Activated CD4-positive, alpha-beta T cell treated with anti-CD3 and anti-CD28 coated beads, Interleukin-2, Interleukin-4, amounts not matched to agents 100 ng/mL and 50 ng/mL, durations not matched to agents 16 hours and 8 hours (primary cell): ENCODE results near the gene COPA.
"Not testable (repeated sequence)": the region's sequence is repeated elsewhere in the genome, so short reads cannot be mapped to it uniquely, and the experiment has no call there.

Experiments used
- DNase-seq: peaks from one replicate; pipeline ENCODE4 v3.0.0-alpha.2; 2020; ENCODE audit warnings: low spot score

COPA gene

DNA sequence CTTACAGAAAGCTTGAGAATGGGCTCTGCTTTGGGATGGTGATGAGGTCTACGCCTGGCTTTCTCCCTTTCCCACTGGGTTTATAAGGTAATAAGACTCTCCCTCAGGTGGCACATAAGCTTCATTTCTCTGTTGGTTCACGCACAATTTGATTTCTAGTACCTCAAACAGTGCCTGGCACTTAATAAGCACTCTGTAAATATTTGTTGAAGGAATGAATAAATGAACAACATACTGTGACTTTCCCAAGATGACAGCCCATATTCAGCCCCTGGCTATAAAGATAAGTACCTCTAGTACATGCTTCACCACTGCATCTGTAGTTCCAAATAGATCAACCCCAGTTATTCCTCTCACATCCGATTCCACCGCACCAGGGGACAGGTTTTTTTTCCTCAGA lies 17.8 kb downstream of the COPA start:
- DNase-seq: no peak

DNA sequence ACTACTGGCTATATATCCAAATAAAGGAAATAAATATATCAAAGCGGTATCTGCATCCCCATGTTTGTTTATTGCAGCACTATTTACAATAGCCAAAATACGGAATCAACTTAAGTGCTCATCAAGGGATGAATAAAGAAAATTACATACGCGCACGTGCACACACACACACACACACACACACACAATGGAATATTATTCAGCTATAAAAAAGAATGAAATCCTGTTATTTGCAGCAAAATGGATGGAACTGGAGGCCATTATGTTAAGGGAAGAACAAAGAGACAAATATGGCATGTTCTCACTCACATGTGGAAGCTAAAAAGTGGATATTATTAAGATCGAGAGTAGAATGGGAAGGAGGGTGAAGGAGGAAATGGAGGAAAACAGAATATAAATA lies 20.2 kb downstream of the COPA start:
- DNase-seq: no peak

DNA sequence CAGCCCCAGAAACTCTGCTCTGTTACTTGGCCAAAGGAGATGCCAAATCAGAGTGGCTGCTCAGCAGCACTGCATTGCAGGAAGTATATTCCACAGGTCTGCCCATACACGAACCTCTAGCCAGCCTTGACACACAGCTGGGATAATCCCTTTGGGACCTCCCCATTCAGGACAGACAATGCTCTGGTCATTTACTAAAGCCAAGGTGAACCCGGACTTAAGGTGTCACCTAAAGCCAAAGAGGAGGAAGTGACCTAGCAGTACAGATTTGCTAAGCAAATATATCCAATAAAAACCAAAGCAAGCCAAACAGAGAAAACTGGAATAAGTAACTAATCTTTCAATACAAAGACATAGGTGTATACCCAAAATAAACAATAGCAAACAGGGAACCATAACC lies 27.7 kb downstream of the COPA start:
- DNase-seq: no peak

DNA sequence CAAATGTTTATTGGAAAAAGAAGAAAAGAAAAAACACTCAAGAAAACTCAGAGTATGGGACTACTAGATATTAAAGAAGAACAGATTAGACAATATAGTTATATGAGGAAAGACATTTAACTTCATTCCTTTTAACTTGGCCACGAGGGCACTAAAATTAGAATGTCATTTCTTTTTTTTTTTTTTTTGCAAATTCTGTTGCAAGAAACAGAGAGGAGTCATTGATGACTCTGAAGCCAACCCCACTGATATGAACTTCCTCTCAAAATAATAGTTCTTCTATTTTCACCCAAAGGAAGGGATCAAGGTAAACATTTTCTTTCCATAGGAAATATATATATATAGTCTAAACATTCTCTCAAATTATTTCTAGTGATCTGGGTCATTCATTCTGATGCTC lies 33.5 kb downstream of the COPA start:
- no peak for DNase-seq

DNA sequence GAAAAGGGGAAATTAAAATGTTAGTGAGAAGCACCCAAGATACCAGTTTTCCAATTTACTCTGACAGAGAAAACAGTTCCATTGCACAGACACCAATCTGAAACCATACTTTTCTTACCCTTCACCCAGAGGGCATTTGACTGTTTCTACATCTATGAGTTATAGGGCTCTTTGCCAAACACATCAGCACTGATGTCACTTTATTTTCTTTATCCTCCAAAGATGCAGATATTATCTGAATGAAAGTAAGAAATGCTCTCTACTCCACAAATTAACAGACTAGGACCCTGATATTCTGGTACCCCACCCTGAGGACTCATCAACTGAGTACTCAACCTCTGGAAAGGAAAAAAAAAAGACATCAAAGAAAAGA lies 33.9 kb downstream of the COPA start:
- no peak for DNase-seq

DNA sequence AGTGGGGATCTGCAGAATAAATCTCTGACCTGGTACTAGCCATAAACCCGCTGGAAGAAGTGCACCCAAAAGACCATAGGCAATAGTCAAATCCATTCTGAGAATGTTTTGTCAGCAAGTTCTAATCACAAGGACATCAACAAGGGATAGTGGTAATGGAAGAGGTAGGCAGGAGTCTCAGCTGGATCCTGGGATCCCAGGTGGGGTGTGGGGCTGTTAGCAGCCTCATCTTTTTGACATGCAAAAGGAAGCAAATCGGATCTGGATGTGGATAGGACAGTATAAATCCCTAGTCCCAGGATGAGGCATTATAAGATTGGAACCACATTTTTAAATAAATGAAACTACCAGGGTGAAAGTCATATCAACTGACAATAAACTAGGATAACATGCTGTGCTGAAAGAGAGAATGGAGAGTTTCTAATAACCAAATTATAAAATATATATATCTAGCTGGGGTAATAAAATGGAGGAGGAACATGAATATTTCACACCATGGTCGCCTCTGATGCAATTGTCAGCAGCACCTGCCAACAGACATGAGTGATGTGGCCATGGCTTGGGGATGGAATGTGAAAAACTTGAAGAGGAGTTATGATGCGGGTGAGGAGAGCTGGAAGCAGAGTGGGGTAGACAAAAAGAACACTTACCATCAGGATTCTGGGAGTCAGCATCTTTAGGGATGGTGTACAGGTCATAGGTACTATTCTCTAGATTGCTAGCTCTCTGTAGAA lies 34.4 kb downstream of the COPA start:
- DNase-seq: no peak

DNA sequence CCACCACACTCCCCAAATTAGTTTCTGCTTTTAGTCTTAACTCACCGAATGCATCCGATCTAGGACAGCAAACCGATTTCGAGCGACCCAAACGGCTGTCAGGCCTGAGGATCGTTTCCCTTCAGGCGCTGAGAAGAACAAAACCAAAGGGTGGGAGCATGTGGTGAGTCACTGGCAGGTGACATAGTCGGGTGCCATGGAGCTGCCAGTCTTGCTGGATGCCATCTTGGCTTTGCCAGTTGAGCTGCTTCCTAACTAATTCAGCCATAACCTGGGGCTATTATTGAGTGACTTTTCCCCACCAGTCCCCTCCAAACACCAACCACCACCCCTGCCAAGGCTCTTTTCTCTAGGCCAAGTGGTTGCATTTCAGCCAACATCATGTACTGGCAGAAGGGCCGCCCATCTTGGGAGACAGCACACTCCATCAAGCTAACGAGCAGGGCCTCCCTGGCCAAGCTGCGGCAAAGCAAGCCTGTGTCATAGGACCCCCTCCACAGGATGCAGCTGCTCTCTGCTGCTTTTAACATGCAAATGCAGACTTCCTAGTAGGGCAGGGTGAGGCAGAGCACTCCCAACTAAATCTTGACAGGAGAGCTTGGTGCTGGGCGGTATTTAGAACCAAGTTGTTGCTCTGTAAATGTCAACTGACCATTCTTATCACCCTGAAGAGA lies 35.8 kb downstream of the COPA start:
- no peak for DNase-seq

DNA sequence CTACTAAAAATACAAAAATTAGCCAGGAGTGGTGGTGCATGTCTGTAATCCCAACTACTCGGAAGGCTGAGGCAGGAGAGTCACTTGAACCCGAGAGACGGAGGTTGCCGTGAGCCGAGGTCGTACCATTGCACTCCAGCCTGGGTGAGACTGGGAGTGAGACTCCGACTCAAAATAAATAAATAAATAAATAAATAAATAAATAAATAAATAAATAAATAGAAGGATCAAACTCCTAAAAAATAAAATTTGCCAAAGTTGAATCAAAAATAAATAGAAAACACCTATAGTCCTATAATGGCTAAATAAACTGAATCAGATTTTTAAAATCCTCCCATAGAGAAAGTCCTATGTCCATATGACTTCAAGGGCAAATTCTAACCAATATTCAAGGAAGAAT lies 42.9 kb downstream of the COPA start:
- no peak for DNase-seq

DNA sequence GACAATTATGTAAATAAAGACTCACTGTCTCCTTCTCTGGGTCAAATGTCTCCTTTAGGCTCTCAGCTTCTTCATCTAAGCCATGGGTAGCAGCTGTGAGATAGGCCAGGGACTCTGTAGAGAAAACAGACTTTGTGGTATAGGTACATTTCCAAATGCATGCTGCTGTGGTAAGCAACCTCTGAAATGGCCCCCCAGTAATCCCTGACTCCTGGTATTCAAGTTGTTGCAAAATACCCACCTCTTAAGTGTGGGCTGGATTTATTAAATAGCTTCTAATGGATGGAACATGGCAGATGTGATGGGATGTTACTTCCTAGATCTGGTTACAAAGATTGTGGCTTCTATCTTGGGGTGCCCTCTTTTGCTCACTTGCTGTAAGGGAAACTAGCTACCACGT lies 47.0 kb downstream of the COPA start:
- no peak for DNase-seq

DNA sequence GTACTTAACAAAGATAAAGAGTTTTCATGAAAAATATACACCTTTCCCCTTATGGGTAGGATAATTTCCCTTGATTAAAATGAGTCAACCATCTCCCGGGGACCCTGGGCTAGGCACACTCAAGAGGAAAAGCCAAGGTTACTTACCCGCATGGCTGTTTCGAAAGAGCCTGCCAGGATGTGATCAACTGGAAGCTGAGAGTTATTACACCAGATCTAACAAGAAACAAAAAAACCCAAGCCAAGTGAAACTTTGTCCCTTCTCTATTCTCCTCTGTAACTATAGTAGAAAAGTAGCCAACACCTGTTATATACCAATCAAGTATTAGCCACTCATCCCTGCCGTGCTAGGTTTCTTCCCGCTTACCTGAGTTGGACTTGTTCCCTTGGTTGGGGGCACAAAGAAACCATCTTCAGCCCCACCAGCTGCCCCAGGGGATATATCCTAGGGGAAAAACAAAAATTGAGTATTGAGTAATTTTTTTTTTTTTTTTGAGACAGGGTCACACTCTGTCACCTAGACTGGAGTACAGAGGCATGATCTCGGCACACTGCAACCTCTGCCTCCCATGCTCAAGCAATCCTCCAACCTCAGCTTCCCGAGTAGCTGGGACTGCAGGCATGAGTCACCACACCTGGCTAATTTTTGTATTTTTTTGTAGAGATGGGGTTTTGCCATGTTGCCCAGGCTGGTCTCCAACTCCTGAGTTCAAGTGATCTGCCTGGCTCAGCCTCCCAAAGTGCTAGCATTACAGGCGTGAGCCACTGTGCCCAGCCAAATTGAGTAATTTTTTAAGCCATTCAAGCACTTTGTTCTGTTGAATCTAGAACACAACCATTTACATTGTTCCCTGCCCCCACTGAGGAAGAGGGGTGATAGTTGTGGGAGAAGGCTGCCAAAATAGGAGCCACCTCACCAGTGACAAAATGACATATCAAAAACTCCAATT lies 49.8 kb downstream of the COPA start:
- DNase-seq: no peak

DNA sequence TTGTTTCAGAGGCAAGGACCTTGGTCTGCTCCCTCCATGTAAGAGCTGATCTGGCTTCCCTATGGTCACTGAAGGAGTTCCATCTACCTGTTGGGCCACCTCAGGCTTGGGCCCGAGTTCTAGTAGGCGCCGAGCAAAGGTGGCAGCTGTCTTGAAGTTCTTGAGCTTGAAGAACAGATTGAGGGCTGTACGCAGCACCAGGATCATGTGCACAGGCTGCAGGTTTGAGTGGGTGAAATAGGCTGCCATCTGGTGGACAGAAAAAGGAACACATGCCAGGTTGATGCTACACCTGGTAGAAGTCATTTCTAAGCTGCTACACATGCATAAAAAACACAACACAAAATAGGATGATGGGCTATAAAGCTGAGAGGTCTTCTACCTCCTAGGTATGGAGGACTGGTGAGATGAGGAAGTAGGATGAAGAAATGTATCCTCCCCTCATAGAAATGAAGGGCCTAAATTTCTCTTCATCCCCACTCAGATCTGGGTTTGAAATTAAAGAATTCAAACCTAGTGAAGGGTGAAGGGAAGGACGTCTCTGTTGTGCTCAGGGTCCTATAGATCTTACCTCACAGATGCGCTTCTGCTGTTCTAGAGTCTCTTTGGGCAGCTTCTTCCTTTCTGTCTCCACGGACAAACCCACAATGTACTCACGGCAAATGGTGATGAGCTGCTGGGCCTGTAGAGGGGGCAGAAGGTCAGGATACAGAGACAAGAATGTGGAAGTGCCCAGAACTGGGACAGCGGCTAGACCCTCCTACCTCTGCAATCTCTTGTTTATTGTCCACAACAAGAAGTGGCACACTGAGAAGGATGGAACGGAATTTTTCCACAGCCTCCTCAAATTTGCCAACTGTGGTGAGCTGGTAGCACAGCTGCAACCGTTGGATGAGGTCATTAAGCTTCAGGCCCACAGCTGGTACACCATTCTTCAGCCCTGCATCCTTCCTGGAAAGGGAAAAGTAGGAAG lies 51.5 kb downstream of the COPA start:
- peak; percentile 74 for DNase-seq

DNA sequence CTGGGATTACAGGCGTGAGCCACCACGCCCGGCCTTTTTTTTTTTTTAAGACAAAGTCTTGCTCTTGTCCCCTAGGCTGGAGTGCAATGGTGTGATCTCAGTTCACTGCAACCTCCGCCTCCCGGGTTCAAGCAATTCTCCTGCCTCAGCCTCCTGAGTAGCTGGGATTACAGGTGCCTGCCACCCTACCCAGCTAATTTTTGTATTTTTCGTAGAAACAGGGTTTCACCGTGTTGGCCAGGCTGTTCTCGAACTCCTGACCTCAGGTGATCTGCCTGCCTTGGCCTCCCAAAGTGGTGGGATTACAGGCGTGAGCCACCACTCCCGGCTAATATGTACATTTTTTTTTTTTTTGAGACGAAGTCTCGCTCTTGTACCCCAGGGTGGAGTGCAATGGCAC lies 55.3 kb downstream of the COPA start:
- DNase-seq: not testable (repeated sequence)

DNA sequence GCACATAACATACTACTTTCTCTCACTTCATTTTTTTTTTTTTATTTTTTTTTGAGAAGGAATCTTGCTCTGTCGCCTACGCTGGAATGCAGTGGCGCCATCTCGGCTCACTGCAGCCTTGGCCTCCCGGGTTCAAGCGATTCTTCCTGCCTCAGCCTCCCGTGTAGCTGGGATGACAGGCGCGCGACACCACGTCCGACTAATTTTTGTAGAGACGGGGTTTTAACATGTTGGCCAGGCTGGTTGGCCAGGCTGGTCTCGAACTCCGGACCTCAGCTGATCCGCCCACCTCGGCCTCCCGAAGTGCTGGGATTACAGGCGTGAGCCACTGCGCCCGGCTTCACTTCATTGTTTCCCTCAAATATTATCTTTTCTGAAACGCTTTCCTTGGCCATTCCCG lies 57.5 kb downstream of the COPA start:
- no peak for DNase-seq

DNA sequence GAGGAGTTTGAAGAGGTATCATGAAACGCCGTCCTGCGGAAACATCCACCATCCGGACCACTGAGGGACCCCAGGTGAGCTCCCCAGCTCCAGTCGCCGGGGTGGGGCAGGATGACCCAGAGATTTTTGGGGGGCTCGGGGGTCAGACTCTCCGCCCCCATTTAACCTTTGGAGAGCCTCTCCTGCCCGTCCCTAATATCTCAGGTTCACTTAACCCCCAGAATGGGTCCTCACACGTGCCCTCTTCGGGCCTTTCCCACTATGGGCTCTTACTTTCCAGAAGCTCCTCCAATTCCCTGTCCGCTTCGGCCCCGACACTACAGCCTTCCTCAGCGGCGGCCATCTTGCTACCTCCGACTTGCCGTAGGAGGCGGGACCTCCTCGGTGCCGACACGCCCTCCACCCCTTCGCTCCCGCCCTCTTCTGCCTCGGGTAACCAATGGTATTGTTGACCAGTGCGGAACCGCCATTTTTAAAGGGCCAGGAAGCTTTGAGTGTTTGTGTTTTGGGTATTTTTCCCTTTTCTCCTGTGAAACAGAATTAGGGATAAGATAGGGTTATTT lies 58.2 kb downstream of the COPA start, which contains the start of gene PEX19:
PEX19 (minus strand) TSS at position 352 of the 563 bp plus-strand sequence; CDS start at position 343, 9 bp downstream.
- peak; percentile 96 for DNase-seq

DNA sequence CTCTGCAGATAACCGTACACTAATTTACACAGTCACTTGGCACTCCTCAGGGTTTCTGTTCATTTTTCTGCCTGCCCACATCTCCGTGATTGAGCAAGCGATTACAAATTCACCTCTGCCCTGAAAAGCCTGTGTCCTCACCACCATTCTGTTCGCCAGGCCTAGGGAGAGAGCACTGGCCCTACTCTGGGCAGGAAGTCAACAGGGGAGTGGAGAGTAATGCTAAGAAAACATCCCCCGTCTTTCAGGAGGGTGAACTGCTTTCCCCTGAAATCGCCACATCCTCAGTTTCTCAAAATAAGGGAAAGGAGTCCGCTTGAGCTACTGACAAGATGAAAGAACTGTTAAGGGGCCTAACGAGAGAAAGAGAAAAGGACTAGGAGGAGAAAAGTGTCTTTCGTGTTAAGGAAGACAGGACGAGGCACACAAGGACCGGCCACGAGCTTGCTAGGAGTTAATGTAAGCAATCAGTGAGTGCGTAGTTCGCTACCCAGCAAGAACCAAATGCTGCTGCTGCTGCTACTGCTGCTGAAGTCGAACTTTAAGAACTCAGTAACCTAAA lies 58.7 kb downstream of the COPA start:
- peak; percentile 19 for DNase-seq

DNA sequence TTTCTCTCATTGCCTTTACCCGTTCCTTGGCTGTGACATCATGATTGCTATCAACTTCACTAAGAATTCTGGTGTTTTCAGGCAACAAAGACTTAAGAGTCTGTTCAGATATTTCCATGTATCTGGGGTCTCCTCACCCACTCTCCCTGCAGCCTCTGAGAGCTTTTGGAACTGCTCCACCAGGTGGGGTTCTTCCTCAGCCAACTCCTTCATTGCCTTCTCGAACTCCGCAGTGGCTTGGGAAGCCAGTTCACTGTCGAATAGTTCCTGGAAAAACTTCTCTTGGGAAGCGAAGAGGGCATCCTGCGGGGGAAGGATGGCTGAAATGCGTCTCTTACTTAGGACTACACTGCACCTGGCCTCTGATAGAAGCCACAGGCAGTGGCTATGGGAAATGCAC lies 60.2 kb downstream of the COPA start:
- DNase-seq: no peak

DNA sequence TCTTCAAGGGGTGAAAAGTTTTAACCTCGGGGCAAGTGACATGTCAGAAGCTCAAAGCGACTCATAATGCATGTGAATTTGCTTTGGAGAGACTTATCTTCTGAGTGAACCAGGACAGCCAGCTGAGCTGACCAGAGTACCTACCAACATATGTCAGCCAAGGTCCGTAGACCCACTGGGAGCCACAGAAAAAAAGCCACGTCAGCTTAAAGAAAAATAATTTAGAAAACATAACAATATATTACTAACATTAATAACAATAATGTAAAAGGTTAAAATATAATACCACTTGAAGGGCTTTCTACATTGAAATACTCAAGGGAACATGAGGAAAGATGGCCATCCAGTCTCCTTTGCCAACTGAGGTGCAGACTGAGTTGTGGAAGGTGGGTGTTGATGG lies 65.1 kb downstream of the COPA start:
- no peak for DNase-seq

DNA sequence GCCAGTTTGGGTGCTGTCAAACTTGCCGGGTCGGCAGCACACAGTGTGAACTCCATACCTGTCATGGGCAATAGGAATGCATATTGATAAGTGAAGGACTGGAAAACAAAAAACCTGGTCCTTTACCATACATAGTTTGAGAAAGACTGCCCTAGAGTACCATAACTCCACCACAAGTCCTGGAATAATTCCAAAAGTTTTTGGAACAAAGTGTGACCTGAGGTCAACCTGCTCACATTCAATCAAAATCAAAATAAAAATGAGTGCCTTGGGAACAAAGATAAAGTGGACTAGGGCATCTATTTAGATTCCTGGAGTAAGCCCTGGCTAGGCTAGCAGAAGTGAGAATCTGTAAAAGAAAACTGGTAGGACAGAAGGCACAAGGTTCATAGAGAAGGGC lies 65.7 kb downstream of the COPA start:
- DNase-seq: no peak

DNA sequence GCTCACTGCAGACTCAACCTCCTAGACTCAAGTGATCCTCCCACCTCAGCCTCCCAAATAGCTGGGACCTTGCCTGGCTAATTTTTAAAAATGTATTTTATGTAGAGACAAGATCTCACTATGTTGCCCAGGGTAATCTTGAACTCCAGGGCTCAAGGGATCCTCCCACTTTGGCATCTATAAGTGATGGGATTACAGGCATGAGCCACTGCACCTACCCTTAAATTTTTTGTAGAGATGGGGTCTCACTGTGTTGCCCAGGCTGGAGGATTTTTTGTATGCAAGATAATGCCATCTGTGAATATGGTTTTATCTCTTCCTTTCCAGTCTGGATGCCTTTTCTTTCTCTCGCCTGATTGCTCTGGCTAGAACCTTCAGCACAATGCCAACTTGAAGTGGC lies 72.0 kb downstream of the COPA start:
- DNase-seq: no peak

DNA sequence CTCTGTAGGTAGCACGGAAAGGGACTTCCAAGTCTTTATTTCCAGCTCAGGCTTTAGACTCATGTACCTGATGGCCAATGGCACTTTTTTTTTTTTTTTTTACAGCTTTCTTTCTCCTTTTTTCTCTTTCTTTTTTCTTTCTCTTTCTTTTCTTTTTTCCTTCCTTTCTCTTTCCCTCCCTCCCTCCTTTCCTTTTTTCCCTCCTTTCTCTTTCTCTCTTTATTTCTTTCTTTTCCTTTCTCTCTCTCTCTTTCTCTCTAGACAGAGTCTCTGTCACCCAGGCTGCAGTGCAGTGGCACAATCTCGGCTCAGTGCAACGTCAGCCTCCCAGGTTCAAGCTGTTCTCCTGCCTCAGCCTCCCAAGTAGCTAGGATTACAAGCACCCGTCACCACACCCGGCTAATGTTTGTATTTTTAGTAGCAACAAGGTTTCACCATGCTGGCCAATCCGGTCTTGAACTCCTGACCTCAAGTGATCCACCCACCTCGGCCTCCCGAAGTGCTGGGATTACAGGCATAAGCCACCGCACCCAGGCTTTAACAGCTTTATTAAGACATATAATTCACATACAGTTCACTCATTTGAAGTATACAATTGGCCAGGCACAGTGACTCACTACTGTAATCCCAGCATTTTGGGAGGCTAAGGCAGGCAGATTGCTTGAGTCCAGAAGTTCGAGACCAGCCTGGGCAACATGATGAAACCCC lies 75.6 kb downstream of the COPA start:
- no peak for DNase-seq
